Erythroblast (primary cell): ENCODE measurements around the gene AUP1.

Source experiments
- GATA1 ChIP-seq: IDR thresholded peaks from 2 replicates; pipeline ENCODE4 v1.6.1; 2011; ENCODE audit warnings: low read depth, mild to moderate bottlenecking, control low read depth, low read length, moderate library complexity
- POLR2A ChIP-seq: IDR thresholded peaks from 2 replicates; pipeline ENCODE4 v1.6.1; 2011; ENCODE audit warnings: mild to moderate bottlenecking, low read length

- no peak for TF ChIP-seq POLR2A
- no peak for TF ChIP-seq GATA1
Measured at GRCh38 chr2:74493546-74493945, 36.0 kb downstream of the AUP1 start.
